Activated CD8-positive, alpha-beta T cell treated with anti-CD3 and anti-CD28 coated beads, Interleukin-2, amount 10 ng/mL, durations not matched to agents 7 days and 5 days (primary cell): ENCODE data around the gene CCDC188. TPM values are rescaled to one million over a fixed set of nuclear protein-coding genes. Genes with fewer than 3 reads are reported as not detected.
A peak's percentile ranks its signal among the peaks of the same experiment; 100 is the strongest.

Experiments
- ATAC-seq: fragments of 150-1000 bp; cut with Tn5 transposase; one replicate; pipeline ENCODE4 v1.10.0; 2021; ENCODE audit warnings: moderate library complexity
- CTCF ChIA-PET: fragments of 350-600 bp; sonication (Branson Sonifier 250); formaldehyde crosslinking; loops from one replicate; lab custom pipeline; 2021; ENCODE audit warnings: antibody characterized with exemption; lab: Charles Lee
- POLR2A ChIA-PET: fragments of 350-600 bp; sonication (Branson Sonifier 250); formaldehyde crosslinking; loops from one replicate; lab custom pipeline; 2021; ENCODE audit warnings: antibody characterized with exemption; lab: Charles Lee
- DNase-seq: peaks from one replicate; pipeline ENCODE4 v3.0.0-alpha.2; 2020
- H3K27ac Mint-ChIP-seq: one replicate; pipeline ENCODE4 v1.8.0; 2021; ENCODE audit warnings: mild to moderate bottlenecking, mixed read lengths
- H3K27me3 Mint-ChIP-seq: one replicate; pipeline ENCODE4 v1.8.0; 2021; ENCODE audit warnings: low read depth, mixed read lengths
- H3K36me3 Mint-ChIP-seq: one replicate; pipeline ENCODE4 v1.8.0; 2021; ENCODE audit warnings: low read depth, mixed read lengths
- H3K4me1 Mint-ChIP-seq: one replicate; pipeline ENCODE4 v1.8.0; 2021; ENCODE audit warnings: low read depth, mixed read lengths
- H3K4me3 Mint-ChIP-seq: one replicate; pipeline ENCODE4 v1.8.0; 2021; ENCODE audit warnings: mild to moderate bottlenecking, mixed read lengths
- H3K9me3 Mint-ChIP-seq: one replicate; pipeline ENCODE4 v1.8.0; 2022; ENCODE audit warnings: mixed read lengths; ENCODE audit not compliant: insufficient read depth
- total RNA-seq, 2 experiments: library from RNA; stranded (reverse); gene quantifications; one replicate each; pipeline ENCODE4 v1.2.3, GENCODE V29; 2021

The CCDC188 gene
- total RNA-seq, 2 experiments from 2014 or later, result not detected

- H3K36me3 Mint-ChIP-seq, result peaks cover 60% of the 10 kb centered on the region
- no peak for DNase-seq
- no peaks in the 10 kb centered on the region for H3K27me3 Mint-ChIP-seq
- H3K27ac Mint-ChIP-seq, result peak overlapping the region; percentile 46
- ChIA-PET POLR2A (interaction anchor here (1.2 to 1.3 kb wide), 2 partner anchors 8 to 11 kb away, joined by 3 to 5 read pairs; partner anchors contain the start of gene TRMT2A), CTCF (interaction anchor here (0.9 to 1.9 kb wide), 7 partner anchors 8 to 144 kb away, joined by 3 to 12 read pairs (median 6); partner anchors contain the start of gene TRMT2A)
- H3K9me3 Mint-ChIP-seq, result no peaks in the 10 kb centered on the region
- H3K4me1 Mint-ChIP-seq, result peaks cover 45% of the 10 kb centered on the region
- ATAC-seq, result no peak
- H3K4me3 Mint-ChIP-seq, result no peak overlapping the region
These were observed 41.2 kb downstream of the CCDC188 start for GRCh38 chr22:20109411-20110358.

DNA sequence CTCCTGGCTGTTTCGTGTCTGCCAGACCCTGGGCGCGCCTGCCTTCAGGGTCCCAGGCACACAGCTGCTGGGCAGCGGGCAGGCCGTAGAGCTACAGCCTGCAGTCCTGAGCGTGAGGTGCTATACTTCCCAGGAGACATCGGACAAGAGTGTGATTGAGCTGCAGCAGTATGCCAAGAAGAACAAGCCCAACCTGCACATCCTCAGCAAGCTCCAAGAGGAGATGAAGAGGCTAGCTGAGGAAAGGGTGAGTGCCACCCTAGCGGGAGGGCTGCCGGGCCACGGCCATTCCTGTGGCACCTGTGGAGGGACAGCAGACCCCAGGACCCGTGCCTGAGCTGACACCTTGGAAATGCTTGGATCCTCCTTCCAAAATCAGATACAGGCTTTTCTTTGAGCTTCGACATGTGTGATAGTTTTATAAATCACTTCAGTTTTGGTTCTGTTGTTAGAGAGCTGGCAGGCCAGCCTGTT lies 42.1 kb downstream of the CCDC188 start:
- H3K9me3 Mint-ChIP-seq, result no peaks in the 10 kb centered on the region
- peaks cover 38% of the 10 kb centered on the region for H3K4me1 Mint-ChIP-seq
- H3K27me3 Mint-ChIP-seq, result no peaks in the 10 kb centered on the region
- ChIA-PET POLR2A (interaction anchor here (1.1 to 1.4 kb wide), 4 partner anchors 8 to 29 kb away, joined by 3 to 5 read pairs (median 3); partner anchors contain the start of gene TRMT2A), CTCF (interaction anchor here (0.9 to 1.5 kb wide), 5 partner anchors 9 to 143 kb away, joined by 3 to 6 read pairs (median 3); partner anchors contain the start of gene TRMT2A)
- H3K27ac Mint-ChIP-seq, result peak overlapping the region; percentile 65
- DNase-seq (no peak), ATAC-seq (no peak)
- H3K36me3 Mint-ChIP-seq, result peaks cover 58% of the 10 kb centered on the region
- no peak overlapping the region for H3K4me3 Mint-ChIP-seq

GRCh38 chr22:20107951-20108756 lies 42.7 kb downstream of the CCDC188 start:
- DNase-seq (no peak), ATAC-seq (no peak)
- Mint-ChIP-seq H3K27me3 (no peaks in the 10 kb centered on the region), H3K36me3 (peaks cover 61% of the 10 kb centered on the region), H3K4me1 (peaks cover 33% of the 10 kb centered on the region), H3K9me3 (no peaks in the 10 kb centered on the region), H3K27ac (peak overlapping the region; percentile 65), H3K4me3 (no peak overlapping the region)
- CTCF ChIA-PET, result interaction anchor here (0.9 to 1.5 kb wide), 5 partner anchors 9 to 142 kb away, joined by 3 to 6 read pairs (median 3); partner anchors contain the start of gene TRMT2A
- POLR2A ChIA-PET, result interaction anchor here (1.1 to 1.4 kb wide), 4 partner anchors 9 to 29 kb away, joined by 3 to 5 read pairs (median 3); partner anchors contain the start of gene TRMT2A

DNA sequence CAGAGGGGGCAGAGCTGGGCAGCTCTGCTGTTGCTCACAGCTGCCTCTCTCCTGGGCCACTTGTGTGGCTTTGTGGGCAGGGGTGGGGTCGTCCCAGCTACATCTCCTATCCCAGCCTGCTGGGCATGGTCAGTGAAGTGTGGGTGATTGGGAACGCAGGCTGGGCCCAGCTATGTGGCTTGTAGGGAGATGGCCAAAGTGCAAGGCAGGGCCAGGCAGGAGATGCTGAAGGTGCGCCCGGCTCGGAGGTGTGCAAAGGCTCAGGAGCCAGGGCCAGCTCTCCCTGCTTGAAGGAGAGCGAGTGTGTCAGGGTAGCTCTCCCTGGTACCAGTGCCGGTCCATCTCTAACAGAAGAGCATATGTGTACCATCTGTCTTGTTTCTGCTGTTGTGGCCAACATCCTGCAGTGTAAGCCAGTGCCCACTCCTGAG lies 43.4 kb downstream of the CCDC188 start:
- Mint-ChIP-seq H3K36me3 (peaks cover 61% of the 10 kb centered on the region), H3K27ac (peak overlapping the region; percentile 60), H3K4me3 (no peak overlapping the region), H3K4me1 (peaks cover 29% of the 10 kb centered on the region), H3K9me3 (no peaks in the 10 kb centered on the region), H3K27me3 (no peaks in the 10 kb centered on the region)
- DNase-seq (no peak), ATAC-seq (no peak)
- CTCF ChIA-PET, result interaction anchor here (1.5 kb wide), 1 partner anchor 10 kb away, joined by 6 read pairs; the partner anchor contains the start of gene TRMT2A
- POLR2A ChIA-PET, result interaction anchor here (1.1 kb wide), 1 partner anchor 28 kb away, joined by 3 read pairs; no protein-coding TSS in a partner anchor

GRCh38 chr22:20106849-20107237 lies 44.0 kb downstream of the CCDC188 start:
- Mint-ChIP-seq H3K36me3 (peaks cover 60% of the 10 kb centered on the region), H3K27ac (no peak overlapping the region), H3K4me1 (peaks cover 29% of the 10 kb centered on the region), H3K9me3 (no peaks in the 10 kb centered on the region), H3K4me3 (no peak overlapping the region), H3K27me3 (no peaks in the 10 kb centered on the region)
- ChIA-PET CTCF (no interaction called here), POLR2A (no interaction called here)
- DNase-seq, result no peak
- no peak for ATAC-seq

DNA sequence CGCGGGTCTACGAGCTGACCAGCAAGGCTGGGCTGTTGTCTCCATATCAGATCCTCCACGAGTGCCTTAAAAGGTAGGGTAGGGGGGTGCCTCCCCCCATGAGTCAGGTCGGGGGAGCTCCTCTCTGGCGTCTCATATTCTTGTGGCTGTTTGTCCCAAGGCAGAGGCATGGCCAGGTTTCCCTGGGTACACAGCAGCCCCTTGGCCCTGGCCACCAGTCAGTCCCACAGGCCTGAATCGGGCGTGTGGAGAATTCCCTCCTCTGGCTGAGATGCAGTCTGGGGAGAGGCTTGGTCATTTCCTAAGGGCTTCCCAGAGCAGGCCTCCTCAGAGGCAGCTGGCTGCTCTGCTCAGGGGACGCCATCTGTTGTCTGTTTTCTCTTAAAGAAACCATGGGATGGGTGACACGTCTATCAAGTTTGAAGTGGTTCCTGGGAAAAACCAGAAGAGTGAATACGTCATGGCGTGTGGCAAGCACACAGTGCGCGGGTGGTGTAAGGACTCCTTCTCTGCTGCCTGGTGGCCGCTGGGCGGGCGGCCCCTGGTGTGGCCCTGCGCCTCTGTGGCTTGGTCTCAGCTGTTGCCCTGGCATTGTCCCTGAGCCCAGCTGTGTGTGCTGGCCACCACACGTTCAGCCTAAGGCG lies 44.5 kb downstream of the CCDC188 start:
- POLR2A ChIA-PET, result interaction anchor here (1.4 kb wide), 1 partner anchor 25 kb away, joined by 6 read pairs; no protein-coding TSS in a partner anchor
- H3K27ac Mint-ChIP-seq, result no peak overlapping the region
- DNase-seq, result no peak

DNA sequence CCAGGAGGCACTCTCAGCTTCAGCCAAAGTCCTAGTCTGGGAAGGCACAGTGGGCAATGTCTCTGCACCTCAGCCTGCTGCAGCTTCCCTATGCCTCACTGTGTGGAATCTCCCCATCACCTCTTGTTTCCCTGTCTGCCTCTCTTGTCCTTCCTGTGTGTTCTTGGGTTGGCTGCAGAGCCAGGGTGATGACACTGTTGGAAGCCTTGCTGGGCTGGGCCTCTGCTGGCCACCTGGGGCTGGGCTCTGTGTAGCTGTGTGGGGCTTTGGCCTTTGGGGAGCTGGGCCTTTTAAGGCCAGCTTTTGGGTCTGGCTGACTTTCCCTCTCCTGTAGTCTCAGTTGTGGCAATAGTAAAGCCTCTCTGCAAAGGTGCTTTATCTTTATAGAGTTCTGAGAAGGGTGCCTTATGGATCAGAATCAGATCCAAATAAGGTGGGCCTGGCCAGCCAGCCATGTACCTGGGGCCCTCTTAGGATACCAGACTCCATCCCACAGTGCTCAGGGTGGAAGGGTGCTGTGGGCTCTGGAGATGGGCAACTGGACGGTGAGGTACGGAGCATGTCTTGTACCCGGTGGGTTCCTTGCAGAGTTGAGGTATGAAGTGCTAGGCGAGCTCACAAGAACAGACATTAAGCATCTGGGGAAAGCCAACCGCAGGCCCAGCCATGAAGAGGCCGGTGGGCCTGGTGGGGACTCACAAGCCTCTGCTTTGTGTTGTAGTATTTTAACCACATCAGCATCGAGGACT lies 45.2 kb downstream of the CCDC188 start:
- DNase-seq (no peak), ATAC-seq (no peak)
- Mint-ChIP-seq H3K27ac (no peak overlapping the region), H3K4me3 (no peak overlapping the region), H3K27me3 (no peaks in the 10 kb centered on the region), H3K36me3 (peaks cover 56% of the 10 kb centered on the region), H3K9me3 (no peaks in the 10 kb centered on the region), H3K4me1 (peaks cover 30% of the 10 kb centered on the region)
- ChIA-PET POLR2A (interaction anchor here (1.1 to 1.4 kb wide), 2 partner anchors 15 to 24 kb away, joined by 5 to 6 read pairs; no protein-coding TSS in a partner anchor), CTCF (no interaction called here)

More for the DNA sequence above, 44.5 kb downstream of the CCDC188 start:
- peaks cover 30% of the 10 kb centered on the region for H3K4me1 Mint-ChIP-seq
- H3K9me3 Mint-ChIP-seq, result no peaks in the 10 kb centered on the region
- CTCF ChIA-PET, result no interaction called here
- no peak for ATAC-seq
- peaks cover 61% of the 10 kb centered on the region for H3K36me3 Mint-ChIP-seq
- no peaks in the 10 kb centered on the region for H3K27me3 Mint-ChIP-seq
- no peak overlapping the region for H3K4me3 Mint-ChIP-seq

DNA sequence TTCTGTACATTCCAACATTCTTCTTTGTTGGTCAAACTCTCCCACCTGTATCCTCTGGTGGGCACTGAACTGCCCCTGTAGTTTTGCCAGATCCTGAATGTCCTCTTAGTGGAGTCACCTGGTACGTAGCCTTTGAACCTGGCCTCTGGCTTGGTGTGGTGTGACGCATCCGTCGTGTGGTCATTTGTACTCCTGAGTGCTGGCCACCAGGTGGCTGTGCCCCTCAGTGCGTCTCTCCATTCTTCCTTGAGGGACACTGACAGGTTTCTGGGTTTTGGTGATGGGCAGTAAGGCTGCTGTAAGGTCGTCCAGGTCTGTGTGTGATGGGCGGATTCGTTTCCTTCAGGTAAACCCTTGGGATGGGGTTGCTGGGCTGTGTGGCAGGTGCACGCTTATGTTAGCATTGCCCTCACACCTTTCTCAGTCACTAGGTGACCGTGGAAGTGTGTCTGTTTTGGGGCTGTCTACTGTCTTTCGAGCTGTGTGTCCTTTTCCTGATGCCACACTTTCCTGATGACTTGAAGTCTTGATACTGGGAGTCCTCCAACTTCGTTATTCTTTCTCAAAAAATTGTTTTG lies 48.6 kb downstream of the CCDC188 start:
- Mint-ChIP-seq H3K4me3 (no peak overlapping the region), H3K36me3 (peaks cover 65% of the 10 kb centered on the region), H3K9me3 (peaks cover under 1% of the 10 kb centered on the region), H3K27me3 (no peaks in the 10 kb centered on the region), H3K4me1 (peaks cover 56% of the 10 kb centered on the region), H3K27ac (peak overlapping the region; percentile 73)
- ChIA-PET CTCF (interaction anchor here (0.9 to 1.3 kb wide), 2 partner anchors 8 to 9 kb away, joined by 3 to 4 read pairs; no protein-coding TSS in a partner anchor), POLR2A (no interaction called here)
- DNase-seq (no peak), ATAC-seq (no peak)

GRCh38 chr22:20101638-20102037 lies 49.2 kb downstream of the CCDC188 start:
- Mint-ChIP-seq H3K27me3 (no peaks in the 10 kb centered on the region), H3K36me3 (peaks cover 65% of the 10 kb centered on the region), H3K4me3 (no peak overlapping the region), H3K4me1 (peaks cover 59% of the 10 kb centered on the region), H3K9me3 (peaks cover 5% of the 10 kb centered on the region), H3K27ac (peak overlapping the region; percentile 84)
- CTCF ChIA-PET, result interaction anchor here (0.9 to 1.5 kb wide), 4 partner anchors 9 to 16 kb away, joined by 3 to 12 read pairs (median 4); no protein-coding TSS in a partner anchor
- POLR2A ChIA-PET, result interaction anchor here (0.6 to 1.7 kb wide), 7 partner anchors 10 to 494 kb away, joined by 3 to 8 read pairs (median 4); partner anchors contain the start of genes TANGO2 and TRMT2A
- ATAC-seq (no peak), DNase-seq (no peak)
